ENCODE data around the gene HORMAD2. TPM values are rescaled to one million over a fixed set of nuclear protein-coding genes. Genes with fewer than 3 reads are reported as not detected.

The HORMAD2 gene
- total and polyA plus RNA-seq, 2 experiments from 2014 or later, result not detected

GRCh38 chr22:30047364-30047738, 32.9 kb upstream of the HORMAD2 start:
- WGBS, 2 experiments (ENCODE audit: low coverage in 1 of 2, low lambda C conversion rate in 2 of 2, missing lambda C conversion rate in 2 of 2), result 85 to 87% methylated on average over 3 of the region's 3 CpGs
- no peak overlapping the region for H3K9ac ChIP-seq
- in situ Hi-C loops (cut with MboI), result no loop called here

GRCh38 chr22:30048681-30049080, 31.6 kb upstream of the HORMAD2 start:
- Histone ChIP-seq H3K4me1 (ENCODE audit: insufficient read depth) (peaks cover 14% of the 10 kb centered on the region), H3K4me2 (ENCODE audit: unreplicated experiment) (no peak overlapping the region), H3K4me3 (no peak overlapping the region), H3K27me3 (replicated peaks; ENCODE audit: insufficient read depth) (no peaks in the 10 kb centered on the region), H3K36me3 (ENCODE audit: low read depth) (no peaks in the 10 kb centered on the region), H3F3A (ENCODE audit: insufficient read depth) (peaks cover 13% of the 10 kb centered on the region), H2AFZ (no peak overlapping the region), H3K9me3 (ENCODE audit: low read depth) (no peaks in the 10 kb centered on the region), H3K9me2 (ENCODE audit: insufficient read depth) (no peaks in the 10 kb centered on the region), H3K9ac (no peak overlapping the region), H3K79me2 (ENCODE audit: insufficient read depth) (no peaks in the 10 kb centered on the region), H3K27ac (no peak overlapping the region), H4K20me1 (ENCODE audit: insufficient read depth) (no peaks in the 10 kb centered on the region)
- WGBS, 2 experiments (ENCODE audit: low coverage in 1 of 2, low lambda C conversion rate in 2 of 2, missing lambda C conversion rate in 2 of 2), result 85 to 86% methylated on average over 2 of the region's 2 CpGs
- no peak for TF ChIP-seq EZH2 (IDR thresholded peaks at IDR 0.05; ENCODE audit: insufficient read depth, poor library complexity, severe bottlenecking)
- no peak for TF ChIP-seq EZH2phosphoT487 (IDR thresholded peaks at IDR 0.05; ENCODE audit: insufficient read depth, low read depth)
- in situ Hi-C loops (cut with MboI), result no loop called here
- no peak for DNase-seq

More at GRCh38 chr22:30047364-30047738, 32.9 kb upstream of the HORMAD2 start:
- TF ChIP-seq EZH2phosphoT487 (IDR thresholded peaks at IDR 0.05; ENCODE audit: insufficient read depth, low read depth) (no peak), EZH2 (IDR thresholded peaks at IDR 0.05; ENCODE audit: insufficient read depth, poor library complexity, severe bottlenecking) (no peak)
- H3K79me2 ChIP-seq (ENCODE audit: insufficient read depth), result no peaks in the 10 kb centered on the region
- H3K9me2 ChIP-seq (ENCODE audit: insufficient read depth), result no peaks in the 10 kb centered on the region
- no peaks in the 10 kb centered on the region for H3K36me3 ChIP-seq (ENCODE audit: low read depth)
- no peak for DNase-seq
- H3K9me3 ChIP-seq (ENCODE audit: low read depth), result no peaks in the 10 kb centered on the region
- H3F3A ChIP-seq (ENCODE audit: insufficient read depth), result peaks cover 20% of the 10 kb centered on the region
- no peaks in the 10 kb centered on the region for H4K20me1 ChIP-seq (ENCODE audit: insufficient read depth)
- no peak overlapping the region for H3K4me2 ChIP-seq (ENCODE audit: unreplicated experiment)
- peaks cover 21% of the 10 kb centered on the region for H3K4me1 ChIP-seq (ENCODE audit: insufficient read depth)
- H3K27ac ChIP-seq, result no peak overlapping the region
- no peak overlapping the region for H3K4me3 ChIP-seq
- no peak overlapping the region for H2AFZ ChIP-seq
- H3K27me3 ChIP-seq (replicated peaks; ENCODE audit: insufficient read depth), result no peaks in the 10 kb centered on the region

- H3K27ac ChIP-seq, result no peak overlapping the region
- H3K79me2 ChIP-seq (ENCODE audit: insufficient read depth), result no peaks in the 10 kb centered on the region
- H3K9ac ChIP-seq, result no peak overlapping the region
- no peaks in the 10 kb centered on the region for H3K9me3 ChIP-seq (ENCODE audit: low read depth)
- H3K4me1 ChIP-seq (ENCODE audit: insufficient read depth), result no peaks in the 10 kb centered on the region
- no peak for DNase-seq
- no peaks in the 10 kb centered on the region for H3F3A ChIP-seq (ENCODE audit: insufficient read depth)
- H2AFZ ChIP-seq, result no peak overlapping the region
- in situ Hi-C loops (cut with MboI), result no loop called here
- TF ChIP-seq EZH2 (IDR thresholded peaks at IDR 0.05; ENCODE audit: insufficient read depth, poor library complexity, severe bottlenecking) (no peak), EZH2phosphoT487 (IDR thresholded peaks at IDR 0.05; ENCODE audit: insufficient read depth, low read depth) (no peak)
- no peaks in the 10 kb centered on the region for H3K27me3 ChIP-seq (replicated peaks; ENCODE audit: insufficient read depth)
- H3K9me2 ChIP-seq (ENCODE audit: insufficient read depth), result no peaks in the 10 kb centered on the region
- H4K20me1 ChIP-seq (ENCODE audit: insufficient read depth), result no peaks in the 10 kb centered on the region
- no peak overlapping the region for H3K4me2 ChIP-seq (ENCODE audit: unreplicated experiment)
- H3K4me3 ChIP-seq, result no peak overlapping the region
- whole genome bisulfite sequencing, 2 experiments (ENCODE audit: low coverage in 1 of 2, low lambda C conversion rate in 2 of 2, missing lambda C conversion rate in 2 of 2), result 78 to 86% methylated on average over 10 of the region's 10 CpGs
- H3K36me3 ChIP-seq (ENCODE audit: low read depth), result no peaks in the 10 kb centered on the region
These were observed 26.0 kb upstream of the HORMAD2 start for GRCh38 chr22:30054067-30054763.

- no peaks in the 10 kb centered on the region for H4K20me1 ChIP-seq (ENCODE audit: insufficient read depth)
- no peak overlapping the region for H3K9ac ChIP-seq
- no peaks in the 10 kb centered on the region for H3K9me2 ChIP-seq (ENCODE audit: insufficient read depth)
- no peak overlapping the region for H2AFZ ChIP-seq
- no peaks in the 10 kb centered on the region for H3F3A ChIP-seq (ENCODE audit: insufficient read depth)
- H3K27ac ChIP-seq, result no peak overlapping the region
- in situ Hi-C loops (cut with MboI), result no loop called here
- H3K9me3 ChIP-seq (ENCODE audit: low read depth), result no peaks in the 10 kb centered on the region
- TF ChIP-seq EZH2 (IDR thresholded peaks at IDR 0.05; ENCODE audit: insufficient read depth, poor library complexity, severe bottlenecking), result no peak
- TF ChIP-seq EZH2phosphoT487 (IDR thresholded peaks at IDR 0.05; ENCODE audit: insufficient read depth, low read depth), result no peak
- DNase-seq, result no peak
- H3K4me2 ChIP-seq (ENCODE audit: unreplicated experiment), result no peak overlapping the region
- no peaks in the 10 kb centered on the region for H3K79me2 ChIP-seq (ENCODE audit: insufficient read depth)
- H3K27me3 ChIP-seq (replicated peaks; ENCODE audit: insufficient read depth), result no peaks in the 10 kb centered on the region
- no peaks in the 10 kb centered on the region for H3K36me3 ChIP-seq (ENCODE audit: low read depth)
- no peaks in the 10 kb centered on the region for H3K4me1 ChIP-seq (ENCODE audit: insufficient read depth)
- no peak overlapping the region for H3K4me3 ChIP-seq
These were observed 25.5 kb upstream of the HORMAD2 start for GRCh38 chr22:30054764-30055069.

- H3K79me2 ChIP-seq (ENCODE audit: insufficient read depth), result no peaks in the 10 kb centered on the region
- in situ Hi-C loops (cut with MboI), result no loop called here
- H3K9me3 ChIP-seq (ENCODE audit: low read depth), result no peaks in the 10 kb centered on the region
- TF ChIP-seq EZH2 (IDR thresholded peaks at IDR 0.05; ENCODE audit: insufficient read depth, poor library complexity, severe bottlenecking) (no peak), EZH2phosphoT487 (IDR thresholded peaks at IDR 0.05; ENCODE audit: insufficient read depth, low read depth) (no peak)
- no peak overlapping the region for H3K27ac ChIP-seq
- DNase-seq, result no peak
- no peak overlapping the region for H3K4me2 ChIP-seq (ENCODE audit: unreplicated experiment)
- no peaks in the 10 kb centered on the region for H3K36me3 ChIP-seq (ENCODE audit: low read depth)
- 82 to 85% methylated on average over 1 of the region's 1 CpG for WGBS, 2 experiments (ENCODE audit: low coverage in 1 of 2, low lambda C conversion rate in 2 of 2, missing lambda C conversion rate in 2 of 2)
- H3K27me3 ChIP-seq (replicated peaks; ENCODE audit: insufficient read depth), result no peaks in the 10 kb centered on the region
- H2AFZ ChIP-seq, result no peak overlapping the region
- no peak overlapping the region for H3K9ac ChIP-seq
- H3K4me1 ChIP-seq (ENCODE audit: insufficient read depth), result no peaks in the 10 kb centered on the region
- H3F3A ChIP-seq (ENCODE audit: insufficient read depth), result no peaks in the 10 kb centered on the region
- H3K4me3 ChIP-seq, result no peak overlapping the region
- no peaks in the 10 kb centered on the region for H3K9me2 ChIP-seq (ENCODE audit: insufficient read depth)
- no peaks in the 10 kb centered on the region for H4K20me1 ChIP-seq (ENCODE audit: insufficient read depth)
These were observed 24.2 kb upstream of the HORMAD2 start for GRCh38 chr22:30056015-30056414.
